ENCODE results near the gene SKIC2.
"Not testable (repeated sequence)": the region's sequence is repeated elsewhere in the genome, so short reads cannot be mapped to it uniquely, and the experiment has no call there.

Gene SKIC2

GRCh38 chr6:32004864-32005537 lies 46.0 kb downstream of the SKIC2 start:
- not testable (repeated sequence) for DNase-seq (ENCODE audit: low read depth in 3 of 3)

GRCh38 chr6:32005538-32005880 lies 46.5 kb downstream of the SKIC2 start:
- not testable (repeated sequence) for DNase-seq (ENCODE audit: low read depth in 3 of 3)

GRCh38 chr6:32005991-32006529 lies 47.1 kb downstream of the SKIC2 start:
- not testable (repeated sequence) for DNase-seq (ENCODE audit: low read depth in 3 of 3)

- DNase-seq (ENCODE audit: low read depth in 3 of 3): not testable (repeated sequence)
Observed at GRCh38 chr6:32007086-32007485, 48.1 kb downstream of the SKIC2 start.

GRCh38 chr6:32008037-32008436 lies 49.1 kb downstream of the SKIC2 start:
- not testable (repeated sequence) for DNase-seq (ENCODE audit: low read depth in 3 of 3)

- not testable (repeated sequence) for DNase-seq (ENCODE audit: low read depth in 3 of 3)
Observed at GRCh38 chr6:32008616-32009015, 49.6 kb downstream of the SKIC2 start.

GRCh38 chr6:32009537-32009936 lies 50.6 kb downstream of the SKIC2 start:
- not testable (repeated sequence) for DNase-seq (ENCODE audit: low read depth in 3 of 3)

- DNase-seq (ENCODE audit: low read depth in 3 of 3): not testable (repeated sequence)
Observed at GRCh38 chr6:32010856-32011530, 52.0 kb downstream of the SKIC2 start.

- DNase-seq (ENCODE audit: low read depth in 3 of 3): not testable (repeated sequence)
Observed at GRCh38 chr6:32012941-32013617, 54.1 kb downstream of the SKIC2 start.

- DNase-seq (ENCODE audit: low read depth in 3 of 3): not testable (repeated sequence)
Observed at GRCh38 chr6:32013738-32014137, 54.8 kb downstream of the SKIC2 start.

- DNase-seq (ENCODE audit: low read depth in 3 of 3): not testable (repeated sequence)
Observed at GRCh38 chr6:32014547-32014946, 55.6 kb downstream of the SKIC2 start, which contains the start of gene C4B. TSS of gene C4B (plus strand) at chr6:32014795. CDS start at chr6:32014846, 51 bp downstream.
